Measurements from ENCODE around the gene LEPR. TPM values are rescaled to one million over a fixed set of nuclear protein-coding genes. Genes with fewer than 3 reads are reported as not detected.
A peak's percentile ranks its signal among the peaks of the same experiment; 100 is the strongest.
"Not testable (repeated sequence)": the region's sequence is repeated elsewhere in the genome, so short reads cannot be mapped to it uniquely, and the experiment has no call there.

The LEPR gene
- polyA plus RNA-seq, 1 experiment: 7.4 TPM

DNA sequence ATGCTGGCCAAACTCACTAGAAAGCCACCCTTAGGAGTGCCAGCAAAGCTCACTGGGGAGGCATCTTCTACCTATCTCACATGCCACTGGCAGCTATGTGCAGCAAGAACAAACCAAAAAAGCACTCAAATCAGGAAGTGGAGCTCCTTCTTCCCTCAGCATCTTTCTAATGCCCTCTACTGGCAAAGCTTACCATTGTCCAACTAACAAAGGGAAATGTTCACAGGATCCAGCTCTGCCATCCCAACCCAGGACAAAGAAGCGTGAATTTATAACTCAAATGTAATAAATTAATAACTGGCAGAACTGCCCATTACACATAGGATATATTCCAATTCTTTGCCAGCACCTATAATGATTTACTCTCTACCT is 38.9 kb downstream of the LEPR start:
- CTCF ChIA-PET: interaction anchor here (0.6 to 2.5 kb wide), 24 partner anchors 9 to 250 kb away, joined by 3 to 11 read pairs (median 4); no protein-coding TSS in a partner anchor
- no peak for DNase-seq (ENCODE audit: low read depth)
- POLR2A ChIA-PET: interaction anchor here (0.6 kb wide), 1 partner anchor 23 kb away, joined by 4 read pairs; no protein-coding TSS in a partner anchor
- peak; percentile 72 for TF ChIP-seq CTCF (IDR thresholded peaks at IDR 0.05; ENCODE audit: insufficient read depth, low read depth, low read length)
- no peaks in the 10 kb centered on the region for H3K36me3 ChIP-seq (ENCODE audit: control insufficient read depth, insufficient read depth, low read length)
- H3K4me3 ChIP-seq (ENCODE audit: low read depth, low read length): no peak overlapping the region
- no peaks in the 10 kb centered on the region for H3K27me3 ChIP-seq (ENCODE audit: control insufficient read depth, insufficient read depth, low read length)

- H3K36me3 ChIP-seq (ENCODE audit: control insufficient read depth, insufficient read depth, low read length); DNase-seq (ENCODE audit: low read depth); H3K27me3 ChIP-seq (ENCODE audit: control insufficient read depth, insufficient read depth, low read length); H3K4me3 ChIP-seq (ENCODE audit: low read depth, low read length); CTCF ChIA-PET; POLR2A ChIA-PET: not testable (repeated sequence)
Observed at GRCh38 chr1:65465837-65466236, 45.4 kb downstream of the LEPR start.

- CTCF ChIA-PET: interaction anchor here (0.5 to 1.7 kb wide), 3 partner anchors 8 to 1063 kb away, joined by 3 to 4 read pairs (median 3); no protein-coding TSS in a partner anchor
- DNase-seq (ENCODE audit: low read depth): no peak
Observed at GRCh38 chr1:65467536-65467935, 47.1 kb downstream of the LEPR start.

GRCh38 chr1:65469126-65469888 is 48.8 kb downstream of the LEPR start:
- Histone ChIP-seq H3K27me3 (ENCODE audit: control insufficient read depth, insufficient read depth, low read length) (no peaks in the 10 kb centered on the region), H3K4me3 (ENCODE audit: low read depth, low read length) (no peak overlapping the region), H3K36me3 (ENCODE audit: control insufficient read depth, insufficient read depth, low read length) (no peaks in the 10 kb centered on the region)
- CTCF ChIA-PET: interaction anchor here (1.5 kb wide), 1 partner anchor 21 kb away, joined by 3 read pairs; no protein-coding TSS in a partner anchor
- POLR2A ChIA-PET: no interaction called here
- TF ChIP-seq CTCF (IDR thresholded peaks at IDR 0.05; ENCODE audit: insufficient read depth, low read depth, low read length): no peak
- no peak for DNase-seq (ENCODE audit: low read depth)

More at GRCh38 chr1:65467536-65467935, 47.1 kb downstream of the LEPR start:
- Histone ChIP-seq H3K4me3 (ENCODE audit: low read depth, low read length) (no peak overlapping the region), H3K36me3 (ENCODE audit: control insufficient read depth, insufficient read depth, low read length) (no peaks in the 10 kb centered on the region), H3K27me3 (ENCODE audit: control insufficient read depth, insufficient read depth, low read length) (no peaks in the 10 kb centered on the region)
- POLR2A ChIA-PET: no interaction called here
- no peak for TF ChIP-seq CTCF (IDR thresholded peaks at IDR 0.05; ENCODE audit: insufficient read depth, low read depth, low read length)

GRCh38 chr1:65469889-65470340 is 49.4 kb downstream of the LEPR start:
- POLR2A ChIA-PET: no interaction called here

More at GRCh38 chr1:65469889-65470340, 49.4 kb downstream of the LEPR start:
- H3K27me3 ChIP-seq (ENCODE audit: control insufficient read depth, insufficient read depth, low read length): no peaks in the 10 kb centered on the region
- no peaks in the 10 kb centered on the region for H3K36me3 ChIP-seq (ENCODE audit: control insufficient read depth, insufficient read depth, low read length)
- no peak for TF ChIP-seq CTCF (IDR thresholded peaks at IDR 0.05; ENCODE audit: insufficient read depth, low read depth, low read length)
- no peak overlapping the region for H3K4me3 ChIP-seq (ENCODE audit: low read depth, low read length)
- CTCF ChIA-PET: interaction anchor here (1.3 to 1.5 kb wide), 2 partner anchors 10 to 20 kb away, joined by 3 to 4 read pairs; no protein-coding TSS in a partner anchor
- DNase-seq (ENCODE audit: low read depth): no peak

Small RNA genes within 50 kb of the gene (small RNA-seq; reads per million reads assigned to genes)
- gene RNU2-15P (ENCODE audit: insufficient read length, low read depth, low replicate concordance): not detected

Other genes with a start within 250 kb of the LEPR start
- gene DNAJC6, start 111.1 kb upstream of the LEPR start, polyA plus RNA-seq (2011; rRNA removed): 10.5 and 12.2 TPM in 2 replicates
- 66.2 and 95.5 TPM in 2 replicates for gene LEPROT, start within 50 bp of the LEPR start, polyA plus RNA-seq (2011; rRNA removed)